ENCODE results near the gene LDLRAD1.

DNA sequence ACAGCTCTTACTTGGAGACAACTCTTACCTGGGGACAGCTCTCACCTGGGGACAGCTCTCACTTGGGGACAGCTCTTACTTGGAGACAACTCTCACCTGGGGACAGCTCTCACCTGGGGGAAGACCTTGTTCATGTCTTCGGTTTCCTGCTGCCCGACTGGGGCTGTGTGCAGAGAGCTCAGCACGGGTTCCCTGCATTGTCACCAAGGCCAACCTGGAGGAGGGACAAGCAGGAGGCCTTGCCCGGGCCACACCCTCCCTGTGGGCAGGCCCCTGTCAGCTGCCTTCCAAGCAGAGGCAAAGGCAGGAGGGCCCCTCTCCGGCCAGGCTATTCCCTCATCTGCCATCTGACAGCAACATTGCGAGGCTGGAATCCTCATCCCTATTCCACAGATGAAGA lies at the start of gene LDLRAD1:
- TF ChIP-seq POLR2AphosphoS5 (IDR thresholded peaks at IDR 0.05; ENCODE audit: low read depth, low read length) (no peak), POU2F2 (IDR thresholded peaks at IDR 0.05; ENCODE audit: low read depth, low read length) (no peak)
